Measurements from ENCODE around the gene TMEM209.
"Not testable (repeated sequence)": the region's sequence is repeated elsewhere in the genome, so short reads cannot be mapped to it uniquely, and the experiment has no call there.

The TMEM209 gene

DNA sequence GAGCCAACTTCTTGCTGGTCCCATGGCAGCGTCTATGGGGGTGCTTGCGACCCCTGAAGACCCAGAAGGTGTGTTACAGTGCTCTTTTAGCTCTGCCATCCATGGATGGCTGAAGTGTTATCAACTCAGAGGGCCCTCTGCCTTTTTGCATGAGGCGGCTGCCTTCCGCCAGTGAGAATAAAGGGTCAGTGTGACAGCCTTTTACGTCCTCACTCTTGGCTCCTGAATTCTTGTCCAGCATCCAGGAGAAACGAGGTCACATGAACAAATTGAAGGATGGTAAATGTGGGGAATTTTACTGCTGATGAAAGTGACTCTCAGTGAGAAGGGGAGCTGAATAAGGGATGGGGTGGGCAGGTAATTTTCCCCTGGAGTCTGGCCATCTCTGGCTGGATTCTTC is 26.6 kb upstream of the TMEM209 start:
- H4K5ac ChIP-seq (ENCODE audit: low read length): no peak overlapping the region
- no peak overlapping the region for H3K27ac ChIP-seq (ENCODE audit: low read depth, low read length)
- H3K4me1 ChIP-seq (ENCODE audit: control insufficient read depth, low read depth, low read length): no peaks in the 10 kb centered on the region
- no peak overlapping the region for H2BK120ac ChIP-seq (ENCODE audit: low read depth, low read length)
- H4K8ac ChIP-seq (ENCODE audit: low read depth, low read length): no peak overlapping the region
- DNase-seq: no peak
- H3K9ac ChIP-seq (ENCODE audit: low read length): no peak overlapping the region
- no peak overlapping the region for H2AK5ac ChIP-seq (ENCODE audit: low read length)
- no peaks in the 10 kb centered on the region for H3K79me1 ChIP-seq (ENCODE audit: low read length)
- no peaks in the 10 kb centered on the region for H3K36me3 ChIP-seq (ENCODE audit: control insufficient read depth, insufficient read depth, low read length)
- no peak overlapping the region for H3K4me3 ChIP-seq (ENCODE audit: low read length)
- no peak overlapping the region for H3K4me2 ChIP-seq (ENCODE audit: low read length)
- H3K79me2 ChIP-seq (ENCODE audit: control insufficient read depth, insufficient read depth, low read length): no peaks in the 10 kb centered on the region
- H2BK5ac ChIP-seq (ENCODE audit: low read length): no peak overlapping the region
- no peak overlapping the region for H3K56ac ChIP-seq (ENCODE audit: low read length)
- no peaks in the 10 kb centered on the region for H3K27me3 ChIP-seq (ENCODE audit: insufficient read depth, low read length, poor library complexity)
- H3K18ac ChIP-seq (ENCODE audit: low read length): no peak overlapping the region
- no peak overlapping the region for H2BK15ac ChIP-seq (replicated peaks; ENCODE audit: low read depth)
- WGBS (ENCODE audit: extremely low coverage, insufficient coverage, low lambda C conversion rate): no CpG with 5 or more reads among the region's 6 CpGs
- H3K23ac ChIP-seq (ENCODE audit: low read length): no peak overlapping the region
- no peak overlapping the region for H3K4ac ChIP-seq (ENCODE audit: low read depth, low read length)

DNA sequence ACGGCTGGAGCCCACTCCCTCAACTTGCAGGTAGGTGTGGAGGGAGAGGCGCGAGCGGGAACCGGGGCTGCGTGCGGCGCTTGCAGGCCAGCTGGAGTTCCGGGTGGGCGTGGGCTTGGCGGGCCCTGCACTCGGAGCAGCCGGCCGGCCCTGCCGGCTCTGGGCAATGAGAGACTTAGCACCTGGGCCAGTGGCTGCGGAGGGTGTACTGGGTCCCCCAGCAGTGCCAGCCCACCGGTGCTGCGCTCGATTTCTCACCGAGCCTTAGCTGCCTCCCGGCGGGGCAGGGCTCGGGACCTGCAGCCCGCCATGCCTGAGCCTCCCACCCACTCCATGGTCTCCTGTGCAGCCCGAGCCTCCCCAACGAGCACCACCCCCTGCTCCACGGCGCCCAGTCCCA is 24.8 kb upstream of the TMEM209 start:
- not testable (repeated sequence) for H3K4me1 ChIP-seq (ENCODE audit: control insufficient read depth, low read depth, low read length); H3K4me2 ChIP-seq (ENCODE audit: low read length); H3K9ac ChIP-seq (ENCODE audit: low read length); H2BK120ac ChIP-seq (ENCODE audit: low read depth, low read length); H3K4ac ChIP-seq (ENCODE audit: low read depth, low read length); H3K36me3 ChIP-seq (ENCODE audit: control insufficient read depth, insufficient read depth, low read length); H2AK5ac ChIP-seq (ENCODE audit: low read length); H2BK15ac ChIP-seq (replicated peaks; ENCODE audit: low read depth); H3K79me2 ChIP-seq (ENCODE audit: control insufficient read depth, insufficient read depth, low read length); H2BK5ac ChIP-seq (ENCODE audit: low read length); H4K5ac ChIP-seq (ENCODE audit: low read length); H3K27ac ChIP-seq (ENCODE audit: low read depth, low read length); H3K79me1 ChIP-seq (ENCODE audit: low read length); H3K23ac ChIP-seq (ENCODE audit: low read length); H3K4me3 ChIP-seq (ENCODE audit: low read length); H3K56ac ChIP-seq (ENCODE audit: low read length); DNase-seq; H3K18ac ChIP-seq (ENCODE audit: low read length); H3K27me3 ChIP-seq (ENCODE audit: insufficient read depth, low read length, poor library complexity); H4K8ac ChIP-seq (ENCODE audit: low read depth, low read length)
- WGBS (ENCODE audit: extremely low coverage, insufficient coverage, low lambda C conversion rate): no CpG with 5 or more reads among the region's 28 CpGs

DNA sequence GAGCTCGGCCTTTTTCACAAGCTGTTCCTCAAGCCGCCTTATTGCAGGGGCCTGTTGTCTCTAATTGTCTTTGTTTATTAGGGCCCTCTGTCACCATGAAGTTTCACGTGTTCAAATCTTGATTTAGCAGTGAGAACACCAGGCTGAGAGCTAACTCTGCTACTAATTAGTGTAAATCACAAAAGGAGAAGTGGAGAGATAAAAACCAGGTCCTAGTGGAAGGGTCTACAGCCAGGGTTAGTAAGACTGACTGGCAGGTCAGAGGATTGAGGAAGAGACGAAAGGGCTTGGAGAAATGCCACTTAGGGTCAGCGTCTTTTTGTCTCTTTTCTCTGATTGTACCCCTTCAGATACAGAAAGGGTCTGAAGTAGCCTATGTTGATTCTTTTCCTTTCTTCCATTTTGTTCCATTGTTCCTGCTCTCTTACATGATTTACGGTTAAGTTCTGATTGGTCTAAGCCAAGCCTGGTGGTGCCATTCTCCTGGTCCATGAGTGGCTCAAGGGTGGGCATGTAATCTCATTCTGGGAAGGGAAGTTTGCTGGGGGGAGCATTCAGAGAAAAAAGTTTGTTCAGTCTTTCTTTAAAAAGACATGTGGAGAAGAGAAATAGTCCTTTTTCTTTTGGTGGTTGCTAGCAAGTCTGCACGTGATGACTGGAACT is 23.8 kb upstream of the TMEM209 start:
- H3K4me3 ChIP-seq (ENCODE audit: low read length): no peak overlapping the region
- no peak overlapping the region for H3K4me2 ChIP-seq (ENCODE audit: low read length)
- H3K4ac ChIP-seq (ENCODE audit: low read depth, low read length): no peak overlapping the region
- WGBS (ENCODE audit: extremely low coverage, insufficient coverage, low lambda C conversion rate): no CpG with 5 or more reads among the region's 7 CpGs
- no peaks in the 10 kb centered on the region for H3K4me1 ChIP-seq (ENCODE audit: control insufficient read depth, low read depth, low read length)
- no peaks in the 10 kb centered on the region for H3K36me3 ChIP-seq (ENCODE audit: control insufficient read depth, insufficient read depth, low read length)
- no peak overlapping the region for H3K9ac ChIP-seq (ENCODE audit: low read length)
- no peaks in the 10 kb centered on the region for H3K27me3 ChIP-seq (ENCODE audit: insufficient read depth, low read length, poor library complexity)
- no peak overlapping the region for H4K5ac ChIP-seq (ENCODE audit: low read length)
- no peak overlapping the region for H4K8ac ChIP-seq (ENCODE audit: low read depth, low read length)
- H2BK120ac ChIP-seq (ENCODE audit: low read depth, low read length): no peak overlapping the region
- H3K18ac ChIP-seq (ENCODE audit: low read length): no peak overlapping the region
- no peak overlapping the region for H3K23ac ChIP-seq (ENCODE audit: low read length)
- H2BK15ac ChIP-seq (replicated peaks; ENCODE audit: low read depth): no peak overlapping the region
- no peak overlapping the region for H3K56ac ChIP-seq (ENCODE audit: low read length)
- no peak overlapping the region for H2AK5ac ChIP-seq (ENCODE audit: low read length)
- no peak overlapping the region for H3K27ac ChIP-seq (ENCODE audit: low read depth, low read length)
- no peaks in the 10 kb centered on the region for H3K79me2 ChIP-seq (ENCODE audit: control insufficient read depth, insufficient read depth, low read length)
- H3K79me1 ChIP-seq (ENCODE audit: low read length): no peaks in the 10 kb centered on the region
- peak; percentile 26 for DNase-seq
- no peak overlapping the region for H2BK5ac ChIP-seq (ENCODE audit: low read length)

DNA sequence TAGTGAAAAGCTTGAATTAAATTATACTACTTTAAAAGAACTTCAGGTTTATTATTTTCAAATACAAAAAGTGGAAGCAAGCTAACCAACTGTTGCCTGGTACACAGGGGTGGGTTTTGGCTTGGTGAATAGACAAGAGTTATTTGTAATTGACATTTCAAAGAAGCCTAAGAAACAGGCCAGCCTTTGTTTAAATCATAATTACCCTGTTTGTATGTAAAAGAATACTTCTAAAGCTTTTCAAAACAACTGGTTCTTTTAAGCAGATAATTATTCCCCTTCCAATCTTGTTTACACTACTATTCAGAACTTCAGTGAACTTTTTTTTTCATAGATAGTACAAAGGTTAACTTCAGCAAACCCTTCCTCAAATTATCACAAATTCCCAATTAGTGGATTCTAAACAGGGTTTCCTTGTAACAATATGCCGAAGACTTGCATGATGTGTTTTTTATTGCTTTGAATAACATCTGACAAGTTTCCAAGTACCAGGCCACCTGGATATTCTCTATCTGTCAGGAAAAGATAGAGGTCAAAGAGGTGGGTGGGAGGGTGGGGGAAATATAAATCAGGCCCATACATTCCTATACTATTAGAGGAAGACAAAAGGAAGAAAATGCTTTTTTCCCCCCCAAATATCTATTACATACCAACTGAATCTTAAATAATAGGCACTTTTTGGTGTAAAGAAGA is 22.8 kb upstream of the TMEM209 start:
- Histone ChIP-seq H2BK120ac (ENCODE audit: low read depth, low read length) (no peak overlapping the region), H3K9ac (ENCODE audit: low read length) (no peak overlapping the region), H3K4me2 (ENCODE audit: low read length) (no peak overlapping the region), H3K18ac (ENCODE audit: low read length) (no peak overlapping the region), H3K4me1 (ENCODE audit: control insufficient read depth, low read depth, low read length) (no peaks in the 10 kb centered on the region), H3K79me2 (ENCODE audit: control insufficient read depth, insufficient read depth, low read length) (no peaks in the 10 kb centered on the region), H2BK5ac (ENCODE audit: low read length) (no peak overlapping the region), H3K56ac (ENCODE audit: low read length) (no peak overlapping the region), H3K27me3 (ENCODE audit: insufficient read depth, low read length, poor library complexity) (no peaks in the 10 kb centered on the region), H2BK15ac (replicated peaks; ENCODE audit: low read depth) (no peak overlapping the region), H3K36me3 (ENCODE audit: control insufficient read depth, insufficient read depth, low read length) (no peaks in the 10 kb centered on the region), H3K23ac (ENCODE audit: low read length) (no peak overlapping the region), H2AK5ac (ENCODE audit: low read length) (no peak overlapping the region), H3K4me3 (ENCODE audit: low read length) (no peak overlapping the region), H4K5ac (ENCODE audit: low read length) (no peak overlapping the region), H4K8ac (ENCODE audit: low read depth, low read length) (no peak overlapping the region), H3K79me1 (ENCODE audit: low read length) (no peaks in the 10 kb centered on the region), H3K27ac (ENCODE audit: low read depth, low read length) (no peak overlapping the region), H3K4ac (ENCODE audit: low read depth, low read length) (no peak overlapping the region)
- no peak for DNase-seq
- WGBS (ENCODE audit: extremely low coverage, insufficient coverage, low lambda C conversion rate): no CpG with 5 or more reads among the region's 1 CpG

DNA sequence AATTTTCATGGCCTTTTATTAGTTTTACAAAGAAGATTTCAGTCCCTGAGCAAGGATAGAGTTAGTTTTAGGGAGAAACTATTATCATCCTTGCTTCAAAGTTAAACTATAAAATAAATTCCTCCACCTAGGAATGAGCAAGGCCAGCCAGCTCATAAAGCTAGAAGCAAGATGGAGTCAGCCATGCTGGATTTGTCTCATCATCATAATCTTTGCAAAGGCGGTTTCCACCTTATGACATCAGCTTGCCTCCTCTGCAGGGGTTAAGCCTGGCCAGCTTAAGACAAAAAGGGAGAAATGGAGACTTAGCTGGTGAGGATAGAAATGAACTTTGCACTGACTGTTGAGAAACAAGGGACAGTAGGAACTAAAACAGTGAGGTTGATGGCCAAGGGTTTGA is 21.1 kb upstream of the TMEM209 start:
- Histone ChIP-seq H2BK120ac (ENCODE audit: low read depth, low read length) (no peak overlapping the region), H4K8ac (ENCODE audit: low read depth, low read length) (no peak overlapping the region), H4K5ac (ENCODE audit: low read length) (no peak overlapping the region), H2BK5ac (ENCODE audit: low read length) (no peak overlapping the region), H3K4me3 (ENCODE audit: low read length) (no peak overlapping the region), H3K18ac (ENCODE audit: low read length) (no peak overlapping the region), H3K79me1 (ENCODE audit: low read length) (no peaks in the 10 kb centered on the region), H3K23ac (ENCODE audit: low read length) (no peak overlapping the region), H3K27me3 (ENCODE audit: insufficient read depth, low read length, poor library complexity) (no peaks in the 10 kb centered on the region), H3K9ac (ENCODE audit: low read length) (no peak overlapping the region), H2BK15ac (replicated peaks; ENCODE audit: low read depth) (no peak overlapping the region), H3K79me2 (ENCODE audit: control insufficient read depth, insufficient read depth, low read length) (no peaks in the 10 kb centered on the region), H3K4ac (ENCODE audit: low read depth, low read length) (no peak overlapping the region), H3K4me2 (ENCODE audit: low read length) (no peak overlapping the region), H3K36me3 (ENCODE audit: control insufficient read depth, insufficient read depth, low read length) (no peaks in the 10 kb centered on the region), H3K4me1 (ENCODE audit: control insufficient read depth, low read depth, low read length) (no peaks in the 10 kb centered on the region), H2AK5ac (ENCODE audit: low read length) (no peak overlapping the region), H3K27ac (ENCODE audit: low read depth, low read length) (no peak overlapping the region), H3K56ac (ENCODE audit: low read length) (no peak overlapping the region)
- no peak for DNase-seq
- no CpG with 5 or more reads among the region's 1 CpG for WGBS (ENCODE audit: extremely low coverage, insufficient coverage, low lambda C conversion rate)

- H3K56ac ChIP-seq (ENCODE audit: low read length); H2BK5ac ChIP-seq (ENCODE audit: low read length); H2BK15ac ChIP-seq (replicated peaks; ENCODE audit: low read depth); H3K18ac ChIP-seq (ENCODE audit: low read length); H4K8ac ChIP-seq (ENCODE audit: low read depth, low read length); H3K4me1 ChIP-seq (ENCODE audit: control insufficient read depth, low read depth, low read length); H4K5ac ChIP-seq (ENCODE audit: low read length); H3K36me3 ChIP-seq (ENCODE audit: control insufficient read depth, insufficient read depth, low read length); H3K4me2 ChIP-seq (ENCODE audit: low read length); H3K4me3 ChIP-seq (ENCODE audit: low read length); H3K9ac ChIP-seq (ENCODE audit: low read length); H2BK120ac ChIP-seq (ENCODE audit: low read depth, low read length); H3K4ac ChIP-seq (ENCODE audit: low read depth, low read length); H3K23ac ChIP-seq (ENCODE audit: low read length); H3K79me2 ChIP-seq (ENCODE audit: control insufficient read depth, insufficient read depth, low read length); H3K27ac ChIP-seq (ENCODE audit: low read depth, low read length); H2AK5ac ChIP-seq (ENCODE audit: low read length); H3K79me1 ChIP-seq (ENCODE audit: low read length); DNase-seq; H3K27me3 ChIP-seq (ENCODE audit: insufficient read depth, low read length, poor library complexity): not testable (repeated sequence)
- no CpG with 5 or more reads among the region's 3 CpGs for WGBS (ENCODE audit: extremely low coverage, insufficient coverage, low lambda C conversion rate)
These were observed 19.7 kb upstream of the TMEM209 start for GRCh38 chr7:130224923-130225322.

Data from mesendoderm (in vitro differentiated cells).